ENCODE data around the gene SERPINB12.

The SERPINB12 gene

GRCh38 chr18:63596964-63597363 is 54.8 kb downstream of the SERPINB12 start:
- no peak for DNase-seq (ENCODE audit: low spot score)

- no peak for DNase-seq (ENCODE audit: low spot score)
These were observed 61.2 kb downstream of the SERPINB12 start for GRCh38 chr18:63603355-63603754.

DNA sequence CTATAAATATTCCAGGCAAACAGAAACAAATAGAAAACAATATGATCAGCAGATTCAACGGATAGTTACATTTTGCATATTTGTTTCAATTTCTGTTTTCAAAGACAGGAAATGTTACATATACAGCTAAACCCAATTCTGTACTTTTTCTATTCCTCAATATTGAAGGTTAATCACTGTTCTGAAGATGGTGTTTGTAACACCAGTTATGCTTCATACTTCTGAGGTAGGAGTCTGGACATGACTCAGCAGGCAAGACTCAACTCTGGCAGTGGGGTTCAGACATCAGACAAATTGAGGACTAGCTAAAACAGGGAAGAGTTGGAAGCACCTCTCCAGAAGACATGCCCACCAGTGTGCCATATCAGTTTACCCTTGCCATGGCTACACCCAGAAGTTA is 61.6 kb downstream of the SERPINB12 start:
- no peak for DNase-seq (ENCODE audit: low spot score)

DNA sequence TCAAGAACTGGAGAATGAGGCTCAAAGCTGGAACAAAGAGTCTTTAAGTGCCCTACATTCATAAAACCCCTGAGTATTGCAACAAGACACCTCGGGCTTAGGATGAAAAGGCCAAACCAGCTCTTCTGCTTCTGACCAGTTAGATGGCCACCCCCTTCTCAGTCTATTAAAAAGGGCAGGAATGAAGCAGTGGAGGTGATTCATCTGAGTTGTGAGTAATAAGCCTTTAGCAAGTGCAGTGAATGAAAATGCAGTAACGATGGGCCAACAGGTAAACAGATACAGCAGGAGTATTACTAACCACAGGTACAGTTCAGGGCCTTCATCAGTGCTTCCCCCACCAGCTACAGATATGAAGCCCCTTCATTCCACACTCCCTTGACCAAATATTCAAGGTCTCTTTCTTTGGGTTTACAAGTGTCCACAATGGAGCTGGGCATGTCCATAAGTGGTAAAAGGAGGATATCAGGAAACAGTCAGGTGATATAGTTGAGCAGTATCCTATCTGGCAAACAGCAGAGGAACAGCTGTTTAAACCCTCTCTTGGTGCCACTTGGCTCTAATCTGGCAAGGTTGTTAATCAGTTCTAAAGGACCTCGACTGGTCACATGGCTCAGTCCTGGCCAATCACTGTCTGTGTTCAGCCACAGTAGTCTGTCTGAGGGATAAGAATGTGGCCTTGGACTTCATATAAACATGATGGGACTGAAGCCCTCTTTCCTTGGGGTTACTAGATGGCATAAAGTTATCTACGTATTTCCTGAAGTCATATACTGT is 62.8 kb downstream of the SERPINB12 start:
- DNase-seq (ENCODE audit: low spot score) = no peak

GRCh38 chr18:63606526-63606925 is 64.4 kb downstream of the SERPINB12 start:
- no peak for DNase-seq (ENCODE audit: low spot score)

GRCh38 chr18:63613420-63613819 is 71.3 kb downstream of the SERPINB12 start:
- no peak for DNase-seq (ENCODE audit: low spot score)

DNA sequence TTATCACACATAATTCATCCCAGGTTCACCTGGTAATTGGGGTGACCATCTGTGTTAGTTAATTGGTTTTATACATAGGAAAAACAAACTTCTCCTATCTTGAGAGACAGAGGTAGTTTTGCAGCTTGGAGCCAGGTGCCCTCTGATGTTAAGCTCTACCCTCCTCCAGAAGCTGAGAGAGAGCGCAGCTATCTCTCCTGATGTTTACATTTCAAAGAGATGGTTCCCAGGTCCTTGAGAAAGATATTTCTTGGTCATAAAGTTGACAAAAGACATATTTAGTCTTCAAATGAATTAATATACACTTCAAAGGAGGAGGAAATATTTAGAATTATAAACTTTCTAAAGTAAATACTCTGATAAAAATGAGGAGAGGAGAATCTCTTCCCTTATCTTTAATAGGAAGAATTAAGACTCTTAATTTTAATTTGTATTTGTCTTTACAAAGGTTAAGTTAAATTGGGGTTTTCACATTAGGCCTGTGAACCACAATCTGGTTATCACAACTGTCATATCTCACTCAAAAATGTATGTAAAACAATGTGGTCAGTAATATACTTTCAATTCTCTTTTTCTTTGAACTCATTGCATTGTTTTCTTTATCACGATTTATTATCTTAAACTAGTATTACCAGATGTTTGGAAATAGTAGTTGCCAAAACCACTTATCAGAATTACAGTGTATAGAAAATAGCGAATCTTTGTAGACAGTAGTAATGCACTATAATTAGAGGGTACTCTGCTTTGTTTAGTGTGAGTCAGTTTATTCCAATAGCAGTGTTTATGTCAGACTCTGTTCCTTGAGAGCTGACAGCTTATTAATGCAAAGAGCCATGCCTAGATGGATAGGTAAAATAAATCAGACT is 75.1 kb downstream of the SERPINB12 start:
- peak; percentile 62 for DNase-seq (ENCODE audit: low spot score)

GRCh38 chr18:63617915-63618234 is 75.7 kb downstream of the SERPINB12 start:
- no peak for DNase-seq (ENCODE audit: low spot score)

All from SK-N-DZ (cell line).